MCF 10A (cell line): ENCODE measurements around the gene GABRB1. TPM values are rescaled to one million over a fixed set of nuclear protein-coding genes. Genes with fewer than 3 reads are reported as not detected.
A peak's percentile ranks its signal among the peaks of the same experiment; 100 is the strongest.

ENCODE experiments used
- BruUV-seq: library from RNA; stranded (reverse); fragments of 400-500 nt; replicated peaks from 2 replicates; lab custom pipeline; 2021; lab: Mats Ljungman, UMichigan
- CTCF ChIA-PET: fragments of 300-600 bp; sonication (Branson Sonifier 250); formaldehyde crosslinking; extraction: SDS; loops from one replicate; lab custom pipeline; 2021; ENCODE audit warnings: antibody characterized with exemption, inconsistent platforms; lab: Yijun Ruan, JAX
- POLR2A ChIA-PET: fragments of 300-600, 350-650 bp; sonication (Branson Sonifier 250); formaldehyde crosslinking; extraction: SDS; loops from one replicate; lab custom pipeline; 2020; ENCODE audit warnings: antibody characterized with exemption, inconsistent platforms; lab: Yijun Ruan, JAX
- DNase-seq: peaks from one replicate; pipeline ENCODE4 v3.0.0-alpha.2; 2018; ENCODE audit not compliant: unreplicated experiment
- H3K27ac Mint-ChIP-seq: one replicate; pipeline ENCODE4 v1.8.0; 2022; ENCODE audit warnings: mild to moderate bottlenecking, low read depth, mixed read lengths; ENCODE audit not compliant: unreplicated experiment
- H3K27me3 Mint-ChIP-seq: one replicate; pipeline ENCODE4 v1.8.0; 2022; ENCODE audit warnings: mixed read lengths; ENCODE audit not compliant: insufficient read depth, unreplicated experiment
- H3K36me3 Mint-ChIP-seq: one replicate; pipeline ENCODE4 v1.8.0; 2022; ENCODE audit warnings: mild to moderate bottlenecking, moderate library complexity, mixed read lengths; ENCODE audit not compliant: insufficient read depth, unreplicated experiment
- H3K4me1 Mint-ChIP-seq: one replicate; pipeline ENCODE4 v1.8.0; 2022; ENCODE audit warnings: mixed read lengths; ENCODE audit not compliant: insufficient read depth, unreplicated experiment
- H3K4me3 Mint-ChIP-seq: one replicate; pipeline ENCODE4 v1.8.0; 2022; ENCODE audit warnings: mild to moderate bottlenecking, moderate library complexity, mixed read lengths; ENCODE audit not compliant: unreplicated experiment
- H3K9me3 Mint-ChIP-seq: one replicate; pipeline ENCODE4 v1.8.0; 2022; ENCODE audit warnings: mixed read lengths; ENCODE audit not compliant: unreplicated experiment
- intact Hi-C: fragments of 100-400 bp; cut with micrococcal nuclease; formaldehyde crosslinking; loops from 2 replicates; pipeline ENCODE4 v1.14.1; 2022
- total RNA-seq: library from RNA; stranded (reverse); gene quantifications from 2 replicates; pipeline ENCODE4 v1.2.3, GENCODE V29; 2022
- TF ChIP-seq, protein P1 (sequence below): fragments of 200-600 bp; IDR thresholded peaks from one replicate; pipeline ENCODE4 v1.8.0; 2022; ENCODE audit warnings: antibody characterized with exemption, mild to moderate bottlenecking; ENCODE audit not compliant: unreplicated experiment

Gene GABRB1
- total RNA-seq, 1 experiment from 2014 or later = not detected

DNA sequence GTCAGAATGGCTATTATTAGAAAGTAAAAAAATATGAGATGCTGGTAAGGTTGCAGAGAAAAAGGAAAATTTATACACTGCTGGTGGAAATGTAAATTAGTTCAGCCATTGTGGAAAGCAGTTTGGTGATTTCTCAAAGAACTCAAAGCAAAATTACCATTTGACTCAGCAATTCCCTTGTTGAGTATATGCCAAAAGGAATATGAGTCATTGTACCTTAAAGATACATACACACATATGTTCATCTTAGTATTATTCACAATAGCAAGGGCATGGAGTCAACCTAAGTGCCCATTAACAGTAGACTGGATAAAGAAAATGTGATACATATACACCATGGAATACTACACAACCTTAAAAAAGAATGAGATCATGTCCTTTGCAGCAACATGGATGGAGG, 284.0 kb downstream of the GABRB1 start:
- Mint-ChIP-seq H3K36me3 (no peaks in the 10 kb centered on the region), H3K4me3 (no peak overlapping the region), H3K9me3 (no peaks in the 10 kb centered on the region), H3K27ac (no peak overlapping the region), H3K4me1 (no peaks in the 10 kb centered on the region), H3K27me3 (peaks cover 13% of the 10 kb centered on the region)
- peak; percentile 67 for DNase-seq
- no TSS peak for BruUV-seq
- TF ChIP-seq, protein P1, sequence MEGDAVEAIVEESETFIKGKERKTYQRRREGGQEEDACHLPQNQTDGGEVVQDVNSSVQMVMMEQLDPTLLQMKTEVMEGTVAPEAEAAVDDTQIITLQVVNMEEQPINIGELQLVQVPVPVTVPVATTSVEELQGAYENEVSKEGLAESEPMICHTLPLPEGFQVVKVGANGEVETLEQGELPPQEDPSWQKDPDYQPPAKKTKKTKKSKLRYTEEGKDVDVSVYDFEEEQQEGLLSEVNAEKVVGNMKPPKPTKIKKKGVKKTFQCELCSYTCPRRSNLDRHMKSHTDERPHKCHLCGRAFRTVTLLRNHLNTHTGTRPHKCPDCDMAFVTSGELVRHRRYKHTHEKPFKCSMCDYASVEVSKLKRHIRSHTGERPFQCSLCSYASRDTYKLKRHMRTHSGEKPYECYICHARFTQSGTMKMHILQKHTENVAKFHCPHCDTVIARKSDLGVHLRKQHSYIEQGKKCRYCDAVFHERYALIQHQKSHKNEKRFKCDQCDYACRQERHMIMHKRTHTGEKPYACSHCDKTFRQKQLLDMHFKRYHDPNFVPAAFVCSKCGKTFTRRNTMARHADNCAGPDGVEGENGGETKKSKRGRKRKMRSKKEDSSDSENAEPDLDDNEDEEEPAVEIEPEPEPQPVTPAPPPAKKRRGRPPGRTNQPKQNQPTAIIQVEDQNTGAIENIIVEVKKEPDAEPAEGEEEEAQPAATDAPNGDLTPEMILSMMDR = no peak
- ChIA-PET POLR2A (no interaction called here), CTCF (no interaction called here)
- intact Hi-C loops = no loop called here

DNA sequence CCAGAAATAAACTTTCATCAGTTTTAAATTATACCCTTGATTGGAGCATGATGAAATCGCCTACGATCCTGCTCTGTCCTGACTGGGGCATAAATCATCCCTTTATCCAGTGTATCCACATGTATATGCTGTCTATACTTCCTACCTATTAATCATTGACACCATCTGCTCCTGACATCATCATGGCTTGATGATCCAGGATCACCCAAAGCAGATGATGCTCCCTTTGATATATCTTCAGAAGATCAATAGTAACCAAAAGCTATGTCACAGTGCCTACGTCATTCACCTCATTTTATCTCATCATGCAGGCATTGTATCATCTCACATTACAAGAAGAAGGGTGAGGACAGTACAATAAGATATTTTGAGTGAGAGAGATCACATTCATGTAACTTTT, 294.7 kb downstream of the GABRB1 start:
- DNase-seq = no peak
- Mint-ChIP-seq H3K4me1 (no peaks in the 10 kb centered on the region), H3K27ac (no peak overlapping the region), H3K9me3 (no peaks in the 10 kb centered on the region), H3K36me3 (no peaks in the 10 kb centered on the region), H3K4me3 (no peak overlapping the region), H3K27me3 (peaks cover 27% of the 10 kb centered on the region)
- POLR2A ChIA-PET = no interaction called here
- BruUV-seq = no TSS peak
- TF ChIP-seq, protein P1 = no peak
- CTCF ChIA-PET = interaction anchor here (0.6 kb wide), 1 partner anchor 1052 kb away, joined by 3 read pairs; no protein-coding TSS in a partner anchor
- intact Hi-C loops = no loop called here

DNA sequence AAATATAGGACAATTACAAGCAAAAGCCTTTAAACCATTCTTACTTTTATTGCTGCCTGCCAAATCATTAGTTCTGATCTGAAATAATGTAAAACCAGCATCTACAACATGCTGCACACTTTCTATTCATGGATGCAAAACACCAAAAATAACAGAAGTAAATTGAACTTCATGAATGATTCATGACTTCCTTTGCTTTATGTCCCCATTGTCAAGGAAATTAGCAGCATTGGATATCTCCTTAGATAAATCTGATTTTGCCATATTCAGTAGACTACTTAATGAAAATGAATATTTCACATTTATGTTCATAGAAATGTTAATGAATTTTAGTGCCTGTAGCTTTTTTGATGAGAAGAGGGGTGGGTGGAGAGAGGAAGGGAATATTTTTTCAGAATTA, 299.5 kb downstream of the GABRB1 start:
- ChIA-PET POLR2A (interaction anchor here (1.0 kb wide), 1 partner anchor 13 kb away, joined by 3 read pairs; no protein-coding TSS in a partner anchor), CTCF (no interaction called here)
- DNase-seq = no peak
- peaks cover 10% of the 10 kb centered on the region for H3K4me1 Mint-ChIP-seq
- BruUV-seq = no TSS peak
- H3K27ac Mint-ChIP-seq = no peak overlapping the region
- H3K27me3 Mint-ChIP-seq = peaks cover 2% of the 10 kb centered on the region
- TF ChIP-seq, protein P1 = no peak
- intact Hi-C loops = no loop called here
- H3K4me3 Mint-ChIP-seq = no peak overlapping the region
- H3K9me3 Mint-ChIP-seq = no peaks in the 10 kb centered on the region
- no peaks in the 10 kb centered on the region for H3K36me3 Mint-ChIP-seq

DNA sequence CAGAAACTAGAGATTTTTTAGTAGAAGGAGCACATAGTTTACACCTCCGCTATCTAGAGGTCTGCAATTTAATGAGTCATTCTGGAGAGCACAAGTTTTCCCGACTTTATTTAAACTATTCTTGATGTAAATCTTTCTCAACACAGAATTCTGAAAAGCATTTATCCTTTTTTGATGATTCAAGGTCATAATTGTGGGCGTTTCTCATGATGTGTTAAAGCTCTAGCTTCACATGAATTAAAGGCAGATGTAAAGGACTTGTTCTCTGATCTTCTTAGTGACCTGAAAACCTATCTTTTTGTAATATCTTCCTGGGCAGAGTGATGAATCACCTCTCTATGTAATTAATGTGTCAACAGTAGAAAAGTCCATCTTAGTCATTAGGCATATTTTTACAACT, 303.3 kb downstream of the GABRB1 start:
- ChIA-PET POLR2A (interaction anchor here (0.6 kb wide), 1 partner anchor 150 kb away, joined by 3 read pairs; the partner anchor contains the start of gene ATP10D), CTCF (interaction anchor here (0.7 kb wide), 1 partner anchor 493 kb away, joined by 4 read pairs; no protein-coding TSS in a partner anchor)
- intact Hi-C loops = no loop called here
- Mint-ChIP-seq H3K36me3 (no peaks in the 10 kb centered on the region), H3K4me3 (peak overlapping the region; percentile 33), H3K27me3 (peaks cover 10% of the 10 kb centered on the region), H3K4me1 (peaks cover 10% of the 10 kb centered on the region), H3K9me3 (peaks cover 9% of the 10 kb centered on the region), H3K27ac (no peak overlapping the region)
- TF ChIP-seq, protein P1 = no peak
- BruUV-seq = no TSS peak
- peak; percentile 46 for DNase-seq
